ENCODE measurements around the gene LIMK2. TPM values are rescaled to one million over a fixed set of nuclear protein-coding genes. Genes with fewer than 3 reads are reported as not detected.
"Not testable (repeated sequence)": the region's sequence is repeated elsewhere in the genome, so short reads cannot be mapped to it uniquely, and the experiment has no call there.

LIMK2 gene
- total RNA-seq, 2 experiments from 2014 or later: 32.2 to 47.3 TPM

DNA sequence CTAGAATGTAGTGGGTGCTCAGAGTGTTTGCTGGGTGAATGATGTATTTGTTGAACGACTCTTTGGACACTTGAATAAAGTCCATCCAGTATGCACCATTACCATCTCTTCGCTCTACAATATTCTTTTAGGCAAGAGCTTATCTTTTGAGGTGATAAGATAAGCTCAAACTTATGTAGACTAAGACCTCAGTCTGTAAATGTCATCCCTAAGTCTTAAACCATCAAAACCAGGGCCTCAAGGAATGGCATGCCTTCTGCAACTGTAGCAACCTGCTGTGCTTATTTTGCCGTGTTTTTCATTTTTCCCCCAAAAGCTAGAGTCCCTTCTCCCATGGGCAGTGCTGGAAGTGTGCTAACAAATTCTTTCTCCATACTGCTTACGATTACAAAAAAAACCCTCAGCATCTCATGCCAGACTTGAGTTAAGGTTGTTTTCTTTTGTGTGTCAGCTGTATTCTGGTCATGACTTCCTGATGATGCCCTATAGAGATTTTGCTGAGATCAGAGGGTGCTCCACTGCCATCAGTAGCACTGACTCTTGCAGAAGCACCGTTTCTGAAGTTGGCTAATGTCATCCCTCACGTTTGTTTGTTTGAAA lies 27.8 kb downstream of the LIMK2 start:
- Mint-ChIP-seq H3K4me1 (peaks cover 26% of the 10 kb centered on the region), H3K4me3 (no peak overlapping the region), H3K36me3 (peaks cover 4% of the 10 kb centered on the region), H3K27me3 (no peaks in the 10 kb centered on the region), H3K27ac (no peak overlapping the region), H3K9me3 (ENCODE audit: low read depth) (no peaks in the 10 kb centered on the region)
- ATAC-seq: no peak
- DNase-seq: no peak
- CTCF ChIA-PET: interaction anchor here (0.9 to 1.1 kb wide), 2 partner anchors 34 to 58 kb away, joined by 3 read pairs; no protein-coding TSS in a partner anchor

DNA sequence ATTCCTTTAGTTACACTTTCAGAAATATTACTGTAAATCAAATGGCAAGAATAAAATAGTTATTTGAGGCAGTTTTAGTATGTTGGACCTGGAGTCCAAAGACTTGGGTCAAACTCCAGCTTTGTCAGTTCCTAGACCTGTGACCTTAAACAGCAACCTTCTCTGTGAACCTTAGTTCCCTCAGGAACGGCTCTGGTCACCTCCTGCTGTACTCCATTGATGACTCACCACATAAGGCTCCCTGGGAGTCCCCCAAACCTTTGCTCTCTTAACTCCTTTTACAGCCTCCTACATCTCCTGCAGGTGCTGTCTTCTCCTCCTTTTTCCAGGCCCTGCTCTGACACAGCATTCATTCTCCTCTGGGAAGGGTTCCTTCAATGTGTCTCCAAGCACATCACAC lies 29.1 kb downstream of the LIMK2 start:
- peaks cover 4% of the 10 kb centered on the region for H3K36me3 Mint-ChIP-seq
- DNase-seq: no peak
- no peaks in the 10 kb centered on the region for H3K9me3 Mint-ChIP-seq (ENCODE audit: low read depth)
- CTCF ChIA-PET: no interaction called here
- H3K4me3 Mint-ChIP-seq: no peak overlapping the region
- no peaks in the 10 kb centered on the region for H3K27me3 Mint-ChIP-seq
- no peak overlapping the region for H3K27ac Mint-ChIP-seq
- no peak for ATAC-seq
- H3K4me1 Mint-ChIP-seq: peaks cover 29% of the 10 kb centered on the region

DNA sequence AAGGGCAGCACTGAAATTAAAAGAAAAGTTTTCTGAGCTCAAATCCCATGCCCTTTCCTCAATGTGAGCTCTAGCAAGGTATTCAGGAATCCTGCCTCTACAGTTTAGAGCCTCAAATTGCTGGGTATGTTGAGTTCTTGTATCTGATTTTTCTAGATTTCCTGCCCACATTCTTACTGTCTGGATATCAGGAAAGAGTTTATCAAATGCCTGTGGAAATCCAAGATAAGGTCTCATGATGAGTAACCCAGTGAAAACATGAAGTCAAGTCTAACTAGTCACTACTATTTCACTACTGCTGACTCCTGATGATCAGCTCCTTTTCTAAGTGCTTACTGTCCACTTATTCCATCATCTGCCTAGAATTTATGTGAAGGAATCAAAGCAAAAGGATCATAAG lies 29.8 kb downstream of the LIMK2 start:
- CTCF ChIA-PET: no interaction called here
- Mint-ChIP-seq H3K4me1 (peaks cover 30% of the 10 kb centered on the region), H3K27ac (no peak overlapping the region), H3K27me3 (no peaks in the 10 kb centered on the region), H3K9me3 (ENCODE audit: low read depth) (no peaks in the 10 kb centered on the region), H3K4me3 (no peak overlapping the region), H3K36me3 (peaks cover 4% of the 10 kb centered on the region)
- ATAC-seq (no peak), DNase-seq (no peak)

DNA sequence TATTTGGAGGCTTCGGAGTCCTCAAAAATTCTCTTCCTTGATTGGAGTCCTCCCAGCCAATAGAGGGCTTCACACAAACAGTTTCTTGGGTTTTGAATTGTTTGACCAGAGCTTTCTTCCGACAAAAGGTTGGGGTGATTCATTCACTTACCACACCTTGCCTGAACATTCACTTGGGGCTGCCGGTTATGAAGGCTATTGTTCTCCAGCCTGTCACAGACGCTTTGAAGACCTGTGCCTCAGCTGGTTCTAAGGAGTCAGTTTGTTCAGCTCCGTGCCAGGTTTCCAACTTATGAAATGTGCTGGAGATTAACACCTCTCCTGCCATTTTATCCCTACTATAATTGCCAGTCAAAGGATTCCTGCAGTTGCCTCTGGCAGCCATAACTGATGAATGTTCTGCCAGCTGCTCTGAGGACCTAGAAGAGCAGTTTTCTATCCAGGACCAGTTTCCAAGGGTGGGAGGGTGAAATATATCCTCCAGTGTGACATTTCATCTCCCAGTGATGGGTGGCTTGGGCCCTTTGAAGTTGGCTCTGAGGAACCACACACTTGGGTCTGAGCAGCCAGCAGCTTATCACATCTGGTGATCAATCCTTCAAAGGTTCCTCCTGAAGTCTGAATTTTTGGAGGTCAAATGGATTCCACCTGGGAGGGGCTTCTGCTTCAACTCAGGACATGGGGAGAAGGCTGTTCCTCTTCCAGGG lies 31.4 kb downstream of the LIMK2 start:
- Mint-ChIP-seq H3K4me3 (no peak overlapping the region), H3K27me3 (no peaks in the 10 kb centered on the region), H3K27ac (no peak overlapping the region), H3K9me3 (ENCODE audit: low read depth) (no peaks in the 10 kb centered on the region), H3K4me1 (peaks cover 36% of the 10 kb centered on the region), H3K36me3 (peaks cover 4% of the 10 kb centered on the region)
- no peak for DNase-seq
- CTCF ChIA-PET: interaction anchor here (1.4 kb wide), 1 partner anchor 29 kb away, joined by 3 read pairs; no protein-coding TSS in a partner anchor
- ATAC-seq: no peak

DNA sequence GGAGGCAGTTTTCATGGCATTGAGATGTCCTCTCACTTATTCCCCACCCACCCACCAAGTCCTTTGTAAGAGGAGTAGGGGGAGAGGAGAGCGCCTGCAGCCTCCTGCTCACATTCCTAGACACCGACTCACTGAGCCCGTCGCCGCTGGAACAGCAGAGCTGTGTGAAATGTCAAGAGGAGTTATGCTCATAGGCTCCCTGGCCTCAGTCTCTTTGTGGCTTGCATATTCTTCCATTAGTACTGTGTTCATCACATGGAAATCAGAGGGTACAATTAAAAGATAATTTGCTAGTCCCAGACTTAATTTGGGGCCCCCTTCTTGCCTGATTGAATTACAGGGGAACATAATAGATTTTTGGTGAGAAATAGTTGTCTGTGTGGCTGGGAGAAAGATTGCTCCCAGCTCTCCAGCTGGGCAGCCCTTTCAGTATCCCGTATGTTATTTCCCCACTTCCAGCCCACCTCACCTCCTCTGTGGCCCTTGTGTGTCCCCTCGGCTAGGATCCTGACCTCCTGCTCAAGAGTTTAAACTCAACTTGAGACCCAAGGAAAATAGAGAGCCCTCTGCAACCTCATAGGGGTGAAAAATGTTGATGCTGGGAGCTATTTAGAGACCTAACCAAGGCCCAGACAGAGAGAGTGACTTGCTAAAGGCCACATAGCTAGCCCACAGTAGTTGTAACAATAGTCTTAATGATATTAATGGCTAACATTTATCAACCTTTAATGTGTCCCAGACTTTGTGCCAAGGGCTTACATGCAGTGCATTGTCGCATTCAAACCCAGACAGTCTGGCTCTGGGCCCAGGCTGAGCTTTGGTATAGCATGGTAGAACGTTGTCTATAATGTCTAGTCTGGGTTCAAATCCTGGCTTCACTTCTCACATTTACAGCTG lies 32.2 kb downstream of the LIMK2 start:
- Mint-ChIP-seq H3K9me3 (ENCODE audit: low read depth) (no peaks in the 10 kb centered on the region), H3K4me3 (no peak overlapping the region), H3K27ac (peak overlapping the region; percentile 53), H3K4me1 (peaks cover 38% of the 10 kb centered on the region), H3K27me3 (no peaks in the 10 kb centered on the region), H3K36me3 (peaks cover 4% of the 10 kb centered on the region)
- ATAC-seq (no peak), DNase-seq (no peak)
- CTCF ChIA-PET: interaction anchor here (0.8 to 1.2 kb wide), 4 partner anchors 12 to 32 kb away, joined by 3 to 7 read pairs (median 4); no protein-coding TSS in a partner anchor

DNA sequence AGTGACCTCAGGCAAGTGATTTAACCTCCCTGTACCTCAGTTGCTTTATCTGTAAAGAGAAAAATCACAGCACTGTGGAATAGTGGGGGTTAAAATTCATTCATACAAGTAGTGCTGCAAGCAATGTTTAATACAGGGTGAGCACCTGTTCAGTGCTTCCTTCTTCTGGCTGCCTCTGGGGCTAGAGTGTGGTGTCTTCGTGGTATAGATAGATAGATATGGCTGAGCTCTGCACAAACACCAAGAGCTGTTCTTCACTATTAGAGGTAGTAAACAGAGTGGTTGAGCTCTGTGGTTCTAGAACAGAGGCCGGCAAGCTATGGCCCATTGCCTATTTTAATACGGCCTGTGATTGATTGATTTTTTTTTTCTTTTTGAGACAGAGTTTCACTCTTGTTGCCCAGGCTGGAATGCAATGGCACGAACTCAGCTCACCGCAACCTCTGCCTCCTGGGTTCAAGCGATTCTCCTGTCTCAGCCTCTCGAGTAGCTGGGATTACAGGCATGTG lies 32.9 kb downstream of the LIMK2 start:
- Mint-ChIP-seq H3K36me3 (peaks cover 3% of the 10 kb centered on the region), H3K4me3 (no peak overlapping the region), H3K27ac (peak overlapping the region; percentile 53), H3K4me1 (peaks cover 35% of the 10 kb centered on the region), H3K27me3 (no peaks in the 10 kb centered on the region), H3K9me3 (ENCODE audit: low read depth) (no peaks in the 10 kb centered on the region)
- DNase-seq (peak; percentile 48), ATAC-seq (no peak)
- CTCF ChIA-PET: interaction anchor here (0.8 to 1.2 kb wide), 4 partner anchors 11 to 32 kb away, joined by 3 to 7 read pairs (median 4); no protein-coding TSS in a partner anchor

DNA sequence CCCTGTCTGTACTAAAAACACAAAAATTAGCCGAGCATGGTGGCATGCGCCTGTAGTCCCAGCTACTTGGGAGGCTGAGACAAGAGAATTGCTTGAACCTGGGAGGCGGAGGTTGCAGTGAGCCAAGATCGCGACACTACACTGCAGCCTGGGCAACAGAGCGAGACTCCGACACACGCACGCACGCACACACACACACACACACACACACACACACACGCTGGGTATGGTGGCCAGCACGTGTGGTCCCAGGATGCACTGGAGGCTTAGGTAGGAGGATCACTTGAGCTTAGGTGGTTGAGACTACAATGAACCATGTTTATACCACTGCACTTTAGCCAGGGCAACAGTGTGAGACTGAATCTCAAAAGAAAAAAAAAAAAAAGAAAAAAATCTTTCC lies 33.9 kb downstream of the LIMK2 start:
- not testable (repeated sequence) for H3K36me3 Mint-ChIP-seq; H3K4me3 Mint-ChIP-seq; DNase-seq; H3K27ac Mint-ChIP-seq; H3K27me3 Mint-ChIP-seq; ATAC-seq; H3K9me3 Mint-ChIP-seq (ENCODE audit: low read depth)
- H3K4me1 Mint-ChIP-seq: peaks cover 35% of the 10 kb centered on the region
- CTCF ChIA-PET: interaction anchor here (1.2 to 3.7 kb wide), 2 partner anchors 34 to 46 kb away, joined by 3 to 23 read pairs; partner anchors contain the start of genes LIMK2 and PIK3IP1

DNA sequence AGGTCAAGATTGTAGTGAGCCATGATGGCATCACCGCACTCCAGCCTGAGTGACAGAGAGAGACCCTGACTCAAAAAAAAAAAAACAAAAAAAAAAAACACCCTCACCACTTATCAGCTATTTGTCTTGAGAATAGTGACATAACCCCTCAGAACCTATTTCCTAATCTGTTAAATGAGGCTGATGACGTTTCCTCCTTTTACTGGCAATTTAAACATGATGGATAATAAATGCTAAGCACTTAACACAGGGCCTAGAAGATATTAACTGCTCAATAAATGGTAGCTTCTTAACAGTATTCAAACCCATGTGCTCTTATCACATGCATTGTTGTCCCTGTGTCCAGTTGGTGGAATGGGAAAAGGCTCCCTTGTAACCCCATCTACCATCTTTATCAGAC lies 34.6 kb downstream of the LIMK2 start:
- Mint-ChIP-seq H3K27ac (no peak overlapping the region), H3K27me3 (no peaks in the 10 kb centered on the region), H3K9me3 (ENCODE audit: low read depth) (no peaks in the 10 kb centered on the region), H3K36me3 (no peaks in the 10 kb centered on the region), H3K4me1 (peaks cover 35% of the 10 kb centered on the region), H3K4me3 (no peak overlapping the region)
- DNase-seq (no peak), ATAC-seq (no peak)
- CTCF ChIA-PET: interaction anchor here (1.2 to 3.7 kb wide), 3 partner anchors 35 to 66 kb away, joined by 3 to 23 read pairs (median 5); partner anchors contain the start of genes LIMK2 and PIK3IP1

DNA sequence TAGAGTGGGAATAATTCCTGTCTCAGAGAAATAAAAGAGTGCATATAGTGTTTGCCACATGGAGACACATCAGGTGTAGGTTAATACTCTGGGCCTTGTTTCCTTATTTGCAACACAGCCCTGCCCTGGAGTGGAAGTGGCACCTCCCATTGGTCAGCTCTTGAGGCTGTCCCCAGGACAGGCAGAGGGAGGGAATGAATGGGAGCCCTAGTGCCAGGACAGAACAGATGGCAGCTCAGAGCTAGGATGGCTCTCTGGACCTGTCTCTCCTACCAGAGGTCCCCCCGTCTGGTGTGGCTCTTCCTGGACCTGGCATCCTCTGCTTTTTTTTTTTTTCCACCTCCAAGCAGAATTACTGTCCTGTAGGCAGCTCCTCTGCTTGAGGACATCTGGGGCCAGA lies 35.6 kb downstream of the LIMK2 start:
- no peak for DNase-seq
- no peak for ATAC-seq
- Mint-ChIP-seq H3K4me1 (peaks cover 35% of the 10 kb centered on the region), H3K27me3 (no peaks in the 10 kb centered on the region), H3K36me3 (no peaks in the 10 kb centered on the region), H3K4me3 (peak overlapping the region; percentile 38), H3K9me3 (ENCODE audit: low read depth) (no peaks in the 10 kb centered on the region), H3K27ac (peak overlapping the region; percentile 68)
- CTCF ChIA-PET: interaction anchor here (1.1 to 3.7 kb wide), 6 partner anchors 17 to 65 kb away, joined by 3 to 23 read pairs (median 5); partner anchors contain the start of genes LIMK2 and PIK3IP1

DNA sequence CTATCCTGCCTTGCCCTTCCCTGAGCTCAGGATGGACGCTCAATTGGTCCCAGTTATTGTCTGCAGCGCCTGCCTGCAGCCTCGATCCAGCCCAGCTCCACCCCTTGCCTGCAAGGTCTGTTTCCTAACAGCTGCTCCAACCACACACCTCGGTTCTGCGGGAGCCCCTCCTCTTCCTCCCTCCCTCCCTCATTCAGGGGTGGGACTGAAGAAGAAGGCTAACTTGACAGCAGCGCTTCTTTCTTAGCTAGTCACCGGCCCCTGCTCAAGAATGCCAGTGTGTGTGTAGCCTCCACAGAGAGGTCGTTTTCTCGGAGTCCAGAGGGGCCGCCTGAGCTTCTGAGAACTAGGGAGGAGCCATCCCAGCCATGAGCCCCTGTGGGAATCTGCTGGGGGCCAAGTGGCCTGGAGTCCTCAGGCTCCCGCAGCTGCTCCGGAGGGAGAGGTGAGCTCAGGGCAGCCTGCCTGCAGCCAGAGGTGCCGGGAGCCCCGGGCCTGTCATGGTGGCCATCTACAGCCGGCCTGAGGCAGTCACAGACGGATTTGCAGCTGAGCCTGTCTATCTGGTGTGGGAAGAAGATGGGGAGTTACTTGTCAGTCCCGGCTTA lies 36.1 kb downstream of the LIMK2 start:
- DNase-seq: peak; percentile 89
- H3K27ac Mint-ChIP-seq: peak overlapping the region; percentile 68

DNA sequence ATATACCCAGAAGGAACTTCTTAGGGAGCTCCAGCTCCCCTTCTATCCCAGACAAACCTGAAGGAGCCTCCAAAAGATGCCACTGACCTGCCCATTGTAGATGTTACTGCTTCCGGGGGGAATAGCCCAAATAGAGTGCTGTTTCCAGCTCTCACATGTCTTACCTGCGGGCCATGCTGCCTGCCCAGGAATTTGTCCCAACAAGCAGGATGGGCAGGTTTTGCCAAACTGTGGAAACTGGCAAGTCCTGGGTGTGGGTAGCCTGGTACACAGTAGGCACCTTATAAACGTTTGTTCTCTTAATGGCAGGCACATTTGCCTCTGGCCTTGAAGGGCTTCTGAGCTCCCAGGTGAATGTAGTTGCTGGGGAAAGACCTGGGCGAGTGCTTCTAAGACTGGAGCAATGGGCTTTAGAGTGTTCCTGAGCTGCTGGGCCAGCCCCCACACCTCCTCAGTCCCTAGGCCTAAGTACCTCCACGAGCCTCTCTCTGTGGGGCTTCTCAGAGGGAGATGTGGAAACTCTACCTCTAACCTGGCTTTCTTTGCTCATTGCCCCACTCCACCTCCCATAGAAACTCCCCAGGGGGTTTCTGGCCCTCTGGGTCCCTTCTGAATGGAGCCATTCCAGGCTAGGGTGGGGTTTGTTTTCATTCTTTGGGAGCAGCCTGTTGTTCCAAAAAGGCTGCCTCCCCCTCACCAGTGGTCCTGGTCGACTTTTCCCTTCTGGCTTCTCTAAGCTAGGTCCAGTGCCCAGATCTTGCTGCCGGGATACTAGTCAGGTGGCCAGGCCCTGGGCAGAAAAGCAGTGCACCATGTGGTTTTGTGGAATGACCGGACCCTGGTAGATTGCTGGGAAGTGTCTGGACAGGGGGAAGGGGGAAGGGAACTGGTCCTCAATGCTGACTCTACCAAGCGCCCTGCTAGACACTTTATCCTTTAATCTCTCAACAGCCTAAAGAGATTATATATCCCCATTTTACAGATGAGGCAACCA lies 37.2 kb downstream of the LIMK2 start:
- ATAC-seq (no peak), DNase-seq (no peak)
- CTCF ChIA-PET: interaction anchor here (0.8 to 3.7 kb wide), 4 partner anchors 23 to 96 kb away, joined by 3 to 23 read pairs (median 10); partner anchors contain the start of gene LIMK2
- Mint-ChIP-seq H3K9me3 (ENCODE audit: low read depth) (no peaks in the 10 kb centered on the region), H3K4me3 (no peak overlapping the region), H3K27me3 (no peaks in the 10 kb centered on the region), H3K4me1 (peaks cover 32% of the 10 kb centered on the region), H3K36me3 (no peaks in the 10 kb centered on the region), H3K27ac (no peak overlapping the region)

More for the DNA sequence above, 36.1 kb downstream of the LIMK2 start:
- CTCF ChIA-PET: interaction anchor here (1.1 to 3.7 kb wide), 5 partner anchors 17 to 45 kb away, joined by 3 to 23 read pairs (median 5); partner anchors contain the start of genes LIMK2 and PIK3IP1
- no peaks in the 10 kb centered on the region for H3K9me3 Mint-ChIP-seq (ENCODE audit: low read depth)
- ATAC-seq: peak; percentile 99
- H3K4me1 Mint-ChIP-seq: peaks cover 35% of the 10 kb centered on the region
- no peaks in the 10 kb centered on the region for H3K36me3 Mint-ChIP-seq
- H3K27me3 Mint-ChIP-seq: no peaks in the 10 kb centered on the region
- H3K4me3 Mint-ChIP-seq: peak overlapping the region; percentile 38

Data from activated CD8-positive, alpha-beta memory T cell treated with anti-CD3 and anti-CD28 coated beads, Interleukin-2, amount 10 ng/mL, durations not matched to agents 7 days and 5 days (primary cell).